Lower leg skin (tissue), 4 donors: ENCODE data around the gene MAP3K13. TPM values are rescaled to one million over a fixed set of nuclear protein-coding genes. Genes with fewer than 3 reads are reported as not detected.

ENCODE experiments used
- DNase-seq, 2 donors: peaks; one replicate each; pipeline ENCODE4 v3.0.0-alpha.2; 2019; ENCODE audit warnings: low spot score in 2 of 2
- H3K4me3 ChIP-seq: fragments of 200-600 bp; sonication (generic); 2 replicates; pipeline ENCODE4 v1.5.1; 2017; ENCODE audit warnings: mild to moderate bottlenecking, low read depth; ENCODE audit not compliant: poor library complexity, severe bottlenecking
- POLR2A ChIP-seq, 2 donors: fragments of 450-650 bp; IDR thresholded peaks; one replicate each; pipeline ENCODE4 v1.6.1; 2016 to 2017; ENCODE audit warnings: antibody characterized with exemption in 2 of 2, mild to moderate bottlenecking in 1 of 2, moderate library complexity in 1 of 2
- WGBS, 2 donors: methylation state at CpG; one replicate each; pipeline ENCODE4 v1.1.5; 2018; 5-methylcytosine and 5-hydroxymethylcytosine counted together
- intact Hi-C: fragments of 100-400 bp; cut with DNase I; formaldehyde crosslinking; loops from one replicate; pipeline ENCODE4 v1.15.0; 2023; ENCODE audit warnings: low total_unique reads
- total RNA-seq, 4 donors: library from RNA; depleted of rRNA; stranded (reverse); fragments of >200 nt; gene quantifications; one replicate each; pipeline ENCODE4 v1.1.0, GENCODE V29; 2016
- TF ChIP-seq, protein P1 (sequence below), 3 donors: fragments of 450-650 bp; IDR thresholded peaks; one replicate each; pipeline ENCODE4 v1.5.1; 2016; ENCODE audit warnings: antibody characterized with exemption in 3 of 3, mild to moderate bottlenecking in 3 of 3, moderate library complexity in 2 of 3

Gene MAP3K13
- total RNA-seq, 4 donors from 2014 or later, result 14.3 to 19.2 (median 17.1) TPM

DNA sequence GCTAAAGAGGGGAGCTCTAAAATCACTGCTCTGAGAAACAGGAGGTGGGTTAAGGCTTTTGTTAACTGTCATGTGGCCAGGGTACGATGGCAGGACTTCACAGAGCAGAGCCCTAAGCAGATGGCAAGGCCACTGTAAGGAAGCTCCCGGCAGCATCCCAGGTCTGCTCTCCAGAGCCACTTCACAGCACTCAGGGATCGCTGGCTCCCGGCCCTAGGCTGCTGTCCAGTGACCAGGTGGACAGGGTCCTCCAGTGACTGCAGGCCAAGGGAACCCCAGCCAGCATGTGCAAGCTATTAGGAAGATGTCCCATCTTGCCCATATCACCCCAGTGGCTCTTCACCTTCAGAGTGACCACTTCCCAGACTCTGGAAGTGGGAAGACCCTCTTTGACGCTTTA, 125.5 kb downstream of the MAP3K13 start:
- DNase-seq, result no peak
- TF ChIP-seq, protein P1, sequence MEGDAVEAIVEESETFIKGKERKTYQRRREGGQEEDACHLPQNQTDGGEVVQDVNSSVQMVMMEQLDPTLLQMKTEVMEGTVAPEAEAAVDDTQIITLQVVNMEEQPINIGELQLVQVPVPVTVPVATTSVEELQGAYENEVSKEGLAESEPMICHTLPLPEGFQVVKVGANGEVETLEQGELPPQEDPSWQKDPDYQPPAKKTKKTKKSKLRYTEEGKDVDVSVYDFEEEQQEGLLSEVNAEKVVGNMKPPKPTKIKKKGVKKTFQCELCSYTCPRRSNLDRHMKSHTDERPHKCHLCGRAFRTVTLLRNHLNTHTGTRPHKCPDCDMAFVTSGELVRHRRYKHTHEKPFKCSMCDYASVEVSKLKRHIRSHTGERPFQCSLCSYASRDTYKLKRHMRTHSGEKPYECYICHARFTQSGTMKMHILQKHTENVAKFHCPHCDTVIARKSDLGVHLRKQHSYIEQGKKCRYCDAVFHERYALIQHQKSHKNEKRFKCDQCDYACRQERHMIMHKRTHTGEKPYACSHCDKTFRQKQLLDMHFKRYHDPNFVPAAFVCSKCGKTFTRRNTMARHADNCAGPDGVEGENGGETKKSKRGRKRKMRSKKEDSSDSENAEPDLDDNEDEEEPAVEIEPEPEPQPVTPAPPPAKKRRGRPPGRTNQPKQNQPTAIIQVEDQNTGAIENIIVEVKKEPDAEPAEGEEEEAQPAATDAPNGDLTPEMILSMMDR (IDR thresholded peaks at IDR 0.05), result no peak
- no peak for TF ChIP-seq POLR2A (IDR thresholded peaks at IDR 0.05)
- no peak overlapping the region for H3K4me3 ChIP-seq
- intact Hi-C loops, result no loop called here
- 94 to 96% methylated on average over 5 of the region's 5 CpGs for WGBS, 2 donors

DNA sequence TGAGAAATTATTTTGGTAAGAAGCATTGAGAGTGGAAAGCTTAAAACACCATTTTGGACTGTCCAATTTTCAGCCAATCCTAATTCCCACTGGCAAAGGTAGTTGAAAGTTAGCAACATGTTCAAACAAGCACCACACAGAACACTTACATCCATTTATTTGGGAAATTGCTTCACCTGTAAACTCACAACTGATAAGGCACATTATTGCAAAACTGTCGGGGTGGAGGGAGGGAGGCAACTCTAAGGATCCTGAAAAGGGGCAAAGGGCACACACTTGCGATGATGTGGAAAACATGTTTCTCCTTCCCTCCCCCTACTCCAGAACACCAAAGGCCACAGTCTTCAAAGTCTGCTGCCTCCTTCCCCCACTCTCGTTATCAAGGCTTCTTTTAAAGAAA, 126.5 kb downstream of the MAP3K13 start:
- no peak for DNase-seq

DNA sequence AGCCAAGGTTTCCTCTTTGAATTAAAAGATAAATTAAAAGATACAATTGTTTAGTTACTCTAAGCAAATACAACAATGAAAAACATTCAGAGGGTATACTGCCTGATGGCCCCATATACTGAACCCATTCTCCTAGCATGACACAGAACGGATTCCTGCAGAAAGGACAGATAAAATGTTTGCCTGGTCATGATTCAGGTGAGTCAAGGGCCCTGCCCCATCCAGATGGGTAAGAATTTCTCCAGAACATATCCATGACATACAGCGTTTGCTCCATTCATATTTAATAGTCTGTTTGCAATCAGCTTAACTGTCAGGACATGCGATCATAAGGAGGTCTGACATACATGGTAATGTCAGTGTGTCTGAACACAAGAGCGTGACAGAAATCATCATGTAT, 127.3 kb downstream of the MAP3K13 start:
- no peak for TF ChIP-seq POLR2A (IDR thresholded peaks at IDR 0.05)
- TF ChIP-seq, protein P1 (IDR thresholded peaks at IDR 0.05), result no peak
- no peak for DNase-seq
- 88 to 90% methylated on average over 4 of the region's 4 CpGs for WGBS, 2 donors
- no peak overlapping the region for H3K4me3 ChIP-seq
- intact Hi-C loops, result no loop called here

More for the DNA sequence above, 126.5 kb downstream of the MAP3K13 start:
- intact Hi-C loops, result no loop called here
- WGBS, 2 donors, result 61 to 76% methylated on average over 3 of the region's 3 CpGs
- TF ChIP-seq POLR2A (IDR thresholded peaks at IDR 0.05), result no peak
- TF ChIP-seq, protein P1 (IDR thresholded peaks at IDR 0.05), result no peak
- H3K4me3 ChIP-seq, result no peak overlapping the region

DNA sequence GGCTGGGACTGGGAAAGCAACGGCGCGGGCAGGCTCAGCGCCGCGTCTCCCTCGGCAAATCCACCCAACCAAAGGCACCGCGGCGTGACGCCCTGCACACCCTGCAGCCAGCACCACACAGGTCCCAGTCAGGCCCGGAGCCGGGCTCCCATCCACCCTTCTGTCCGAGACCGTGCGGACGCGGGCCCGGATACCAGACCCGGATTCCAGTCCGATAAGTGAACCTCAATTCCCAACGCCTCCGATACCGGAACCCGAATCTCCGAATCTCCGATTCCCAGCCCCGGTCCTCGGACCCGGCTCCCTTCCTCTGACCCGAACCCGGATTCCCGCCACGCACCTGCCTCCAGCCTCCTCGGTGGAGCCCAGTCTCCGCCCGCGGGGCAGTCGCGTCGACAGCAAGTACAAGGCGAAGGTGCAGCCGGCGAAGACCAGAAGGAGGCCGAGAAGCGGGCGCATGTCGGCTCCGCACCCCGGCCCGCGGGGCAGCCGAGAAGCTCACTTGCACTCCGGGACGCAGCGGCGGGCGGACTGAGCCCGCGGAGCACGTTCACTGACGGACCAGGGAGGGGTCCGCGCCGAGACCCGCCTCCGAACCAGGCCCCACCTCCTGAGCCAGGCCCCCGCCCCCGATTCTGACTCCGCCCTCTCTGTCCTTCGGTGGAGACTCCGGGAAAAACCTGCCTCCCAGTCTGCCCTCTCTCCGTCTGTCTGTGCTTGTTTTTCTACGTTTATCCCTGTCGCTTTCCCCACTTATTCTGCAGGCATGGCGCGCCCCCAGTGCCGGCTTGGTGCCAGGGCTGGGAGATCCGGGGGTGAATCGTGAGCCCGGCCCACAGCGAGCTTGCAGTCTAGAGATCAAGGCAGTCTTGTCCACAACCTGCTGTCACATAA, 135.8 kb downstream of the MAP3K13 start, which contains the start of gene TMEM41A:
Gene TMEM41A (minus strand): TSS at position 533 of the 894 bp plus-strand sequence. CDS start 74 bp downstream, at position 459.
- DNase-seq, result peak; percentile 92 to 99
- TF ChIP-seq POLR2A (IDR thresholded peaks at IDR 0.05), result no peak
- TF ChIP-seq, protein P1 (IDR thresholded peaks at IDR 0.05), result no peak
- peak within 1 kb of the TSS; percentile 85 for H3K4me3 ChIP-seq
- 1% methylated on average over 47 to 53 of the region's 82 CpGs for WGBS, 2 donors
- intact Hi-C loops, result no loop called here

DNA sequence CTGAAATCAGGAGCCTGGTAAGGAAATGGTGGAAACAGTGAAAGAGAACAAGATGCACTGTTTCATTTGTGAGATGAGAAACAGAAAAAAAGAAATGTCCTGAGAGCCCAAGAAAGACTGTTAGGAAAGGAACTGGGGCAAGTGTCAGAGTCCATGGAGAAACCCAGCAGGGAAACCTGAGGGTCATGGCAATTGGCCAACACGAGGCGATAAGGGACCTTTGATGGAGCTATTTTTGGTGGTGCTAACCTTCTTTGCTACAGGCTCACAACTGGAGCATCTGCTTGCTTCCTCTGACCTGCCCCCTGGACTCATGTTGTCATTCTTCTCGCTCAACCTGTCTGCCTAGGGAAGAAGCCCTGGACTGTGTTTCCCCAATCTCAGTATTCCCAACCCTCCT, 140.1 kb downstream of the MAP3K13 start:
- 76 to 78% methylated on average over 3 of the region's 3 CpGs for WGBS, 2 donors

More for the DNA sequence above, 140.1 kb downstream of the MAP3K13 start:
- TF ChIP-seq POLR2A (IDR thresholded peaks at IDR 0.05), result no peak
- TF ChIP-seq, protein P1 (IDR thresholded peaks at IDR 0.05), result no peak
- intact Hi-C loops, result no loop called here
- no peak overlapping the region for H3K4me3 ChIP-seq
- DNase-seq, result no peak
